ENCODE data around the gene GET3.
"Not testable (repeated sequence)": the region's sequence is repeated elsewhere in the genome, so short reads cannot be mapped to it uniquely, and the experiment has no call there.

The GET3 gene

GRCh38 chr19:12723641-12724426 lies 13.5 kb upstream of the GET3 start, which contains the start of gene TNPO2:
Gene TNPO2 (minus strand): TSS chr19:12723932. CDS start chr19:12720977, 2,955 bp downstream.
- H3K4me1 ChIP-seq (ENCODE audit: control insufficient read depth, low read length): peaks cover 51% of the 10 kb centered on the region
- peak within 1 kb of the TSS; percentile 83 for H3K4me2 ChIP-seq (ENCODE audit: low read length)
- H3F3A ChIP-seq (ENCODE audit: control insufficient read depth, insufficient read depth): peaks cover 17% of the 10 kb centered on the region
- no peaks in the 10 kb centered on the region for H3K9me3 ChIP-seq (ENCODE audit: control insufficient read depth, insufficient read depth, low read length)
- peak within 1 kb of the TSS; percentile 78 for H3K27ac ChIP-seq (ENCODE audit: low read depth, low read length)
- no peaks in the 10 kb centered on the region for H3K27me3 ChIP-seq (ENCODE audit: control insufficient read depth, low read length)
- peaks cover 6% of the 10 kb centered on the region; the same call in 1 of the 2 replicates for H4K20me1 ChIP-seq (ENCODE audit: control insufficient read depth, insufficient read depth, low read depth, low read length)
- H3K79me2 ChIP-seq (ENCODE audit: control insufficient read depth, low read length): peaks cover 68% of the 10 kb centered on the region
- H3K4me3 ChIP-seq (ENCODE audit: low read length): peak within 1 kb of the TSS; percentile 96
- no peaks in the 10 kb centered on the region for H3K9me2 ChIP-seq (replicated peaks; ENCODE audit: control insufficient read depth, low read length)
- TF ChIP-seq EZH2phosphoT487 (IDR thresholded peaks at IDR 0.05; ENCODE audit: borderline replicate concordance, low read length) (no peak), CTCF (IDR thresholded peaks at IDR 0.05; ENCODE audit: low read depth, low read length, poor library complexity, severe bottlenecking) (no peak)
- H3K36me3 ChIP-seq (ENCODE audit: control insufficient read depth, low read length): peaks cover 58% of the 10 kb centered on the region

GRCh38 chr19:12725612-12726011 lies 11.7 kb upstream of the GET3 start:
- not testable (repeated sequence) for H3K9me3 ChIP-seq (ENCODE audit: control insufficient read depth, insufficient read depth, low read length); H4K20me1 ChIP-seq (ENCODE audit: control insufficient read depth, insufficient read depth, low read depth, low read length); H3K27ac ChIP-seq (ENCODE audit: low read depth, low read length); H3K4me3 ChIP-seq (ENCODE audit: low read length); H3K9me2 ChIP-seq (replicated peaks; ENCODE audit: control insufficient read depth, low read length); H3K27me3 ChIP-seq (ENCODE audit: control insufficient read depth, low read length); H3K4me2 ChIP-seq (ENCODE audit: low read length)
- Histone ChIP-seq H3F3A (ENCODE audit: control insufficient read depth, insufficient read depth) (peaks cover 24% of the 10 kb centered on the region), H3K36me3 (ENCODE audit: control insufficient read depth, low read length) (peaks cover 60% of the 10 kb centered on the region), H3K79me2 (ENCODE audit: control insufficient read depth, low read length) (peaks cover 68% of the 10 kb centered on the region), H3K4me1 (ENCODE audit: control insufficient read depth, low read length) (peaks cover 62% of the 10 kb centered on the region)

- H3K36me3 ChIP-seq (ENCODE audit: control insufficient read depth, low read length): peaks cover 59% of the 10 kb centered on the region
- peaks cover 24% of the 10 kb centered on the region for H3F3A ChIP-seq (ENCODE audit: control insufficient read depth, insufficient read depth)
- TF ChIP-seq EZH2phosphoT487 (IDR thresholded peaks at IDR 0.05; ENCODE audit: borderline replicate concordance, low read length): no peak
- no peak for TF ChIP-seq CTCF (IDR thresholded peaks at IDR 0.05; ENCODE audit: low read depth, low read length, poor library complexity, severe bottlenecking)
- peak overlapping the region; percentile 43 for H3K4me2 ChIP-seq (ENCODE audit: low read length)
- H3K27me3 ChIP-seq (ENCODE audit: control insufficient read depth, low read length): no peaks in the 10 kb centered on the region
- H3K79me2 ChIP-seq (ENCODE audit: control insufficient read depth, low read length): peaks cover 68% of the 10 kb centered on the region
- H3K9me3 ChIP-seq (ENCODE audit: control insufficient read depth, insufficient read depth, low read length): no peaks in the 10 kb centered on the region
- H3K4me1 ChIP-seq (ENCODE audit: control insufficient read depth, low read length): peaks cover 69% of the 10 kb centered on the region
- no peaks in the 10 kb centered on the region for H3K9me2 ChIP-seq (replicated peaks; ENCODE audit: control insufficient read depth, low read length)
- peak overlapping the region; percentile 79 for H3K27ac ChIP-seq (ENCODE audit: low read depth, low read length)
- H3K4me3 ChIP-seq (ENCODE audit: low read length): peak overlapping the region; percentile 17; the same call in 1 of the 2 replicates
- peaks cover 5% of the 10 kb centered on the region; the same call in 1 of the 2 replicates for H4K20me1 ChIP-seq (ENCODE audit: control insufficient read depth, insufficient read depth, low read depth, low read length)
Measured at GRCh38 chr19:12726988-12727316, 10.3 kb upstream of the GET3 start.

GRCh38 chr19:12727745-12728433 lies 9.4 kb upstream of the GET3 start:
- Histone ChIP-seq H3K4me1 (ENCODE audit: control insufficient read depth, low read length) (peaks cover 78% of the 10 kb centered on the region), H3K4me3 (ENCODE audit: low read length) (no peak overlapping the region), H3F3A (ENCODE audit: control insufficient read depth, insufficient read depth) (peaks cover 24% of the 10 kb centered on the region), H3K9me2 (replicated peaks; ENCODE audit: control insufficient read depth, low read length) (no peaks in the 10 kb centered on the region), H3K27me3 (ENCODE audit: control insufficient read depth, low read length) (no peaks in the 10 kb centered on the region), H4K20me1 (ENCODE audit: control insufficient read depth, insufficient read depth, low read depth, low read length) (peaks cover 12% of the 10 kb centered on the region), H3K27ac (ENCODE audit: low read depth, low read length) (peak overlapping the region; percentile 79), H3K36me3 (ENCODE audit: control insufficient read depth, low read length) (peaks cover 66% of the 10 kb centered on the region), H3K9me3 (ENCODE audit: control insufficient read depth, insufficient read depth, low read length) (no peaks in the 10 kb centered on the region), H3K4me2 (ENCODE audit: low read length) (peak overlapping the region; percentile 43; the same call in 1 of the 2 replicates), H3K79me2 (ENCODE audit: control insufficient read depth, low read length) (peaks cover 70% of the 10 kb centered on the region)
- no peak for TF ChIP-seq EZH2phosphoT487 (IDR thresholded peaks at IDR 0.05; ENCODE audit: borderline replicate concordance, low read length)
- TF ChIP-seq CTCF (IDR thresholded peaks at IDR 0.05; ENCODE audit: low read depth, low read length, poor library complexity, severe bottlenecking): no peak

All from DOHH2 (cell line).